Activated gamma-delta T cell treated with anti-CD3 and anti-CD28 coated beads, Interleukin-2, amount 50 U/mL, for 16 hours (primary cell): ENCODE results near the gene PRR12.

ENCODE experiments used
- DNase-seq: peaks from one replicate; pipeline ENCODE4 v3.0.0-alpha.2; 2020; ENCODE audit warnings: low read depth

PRR12 gene, protein sequence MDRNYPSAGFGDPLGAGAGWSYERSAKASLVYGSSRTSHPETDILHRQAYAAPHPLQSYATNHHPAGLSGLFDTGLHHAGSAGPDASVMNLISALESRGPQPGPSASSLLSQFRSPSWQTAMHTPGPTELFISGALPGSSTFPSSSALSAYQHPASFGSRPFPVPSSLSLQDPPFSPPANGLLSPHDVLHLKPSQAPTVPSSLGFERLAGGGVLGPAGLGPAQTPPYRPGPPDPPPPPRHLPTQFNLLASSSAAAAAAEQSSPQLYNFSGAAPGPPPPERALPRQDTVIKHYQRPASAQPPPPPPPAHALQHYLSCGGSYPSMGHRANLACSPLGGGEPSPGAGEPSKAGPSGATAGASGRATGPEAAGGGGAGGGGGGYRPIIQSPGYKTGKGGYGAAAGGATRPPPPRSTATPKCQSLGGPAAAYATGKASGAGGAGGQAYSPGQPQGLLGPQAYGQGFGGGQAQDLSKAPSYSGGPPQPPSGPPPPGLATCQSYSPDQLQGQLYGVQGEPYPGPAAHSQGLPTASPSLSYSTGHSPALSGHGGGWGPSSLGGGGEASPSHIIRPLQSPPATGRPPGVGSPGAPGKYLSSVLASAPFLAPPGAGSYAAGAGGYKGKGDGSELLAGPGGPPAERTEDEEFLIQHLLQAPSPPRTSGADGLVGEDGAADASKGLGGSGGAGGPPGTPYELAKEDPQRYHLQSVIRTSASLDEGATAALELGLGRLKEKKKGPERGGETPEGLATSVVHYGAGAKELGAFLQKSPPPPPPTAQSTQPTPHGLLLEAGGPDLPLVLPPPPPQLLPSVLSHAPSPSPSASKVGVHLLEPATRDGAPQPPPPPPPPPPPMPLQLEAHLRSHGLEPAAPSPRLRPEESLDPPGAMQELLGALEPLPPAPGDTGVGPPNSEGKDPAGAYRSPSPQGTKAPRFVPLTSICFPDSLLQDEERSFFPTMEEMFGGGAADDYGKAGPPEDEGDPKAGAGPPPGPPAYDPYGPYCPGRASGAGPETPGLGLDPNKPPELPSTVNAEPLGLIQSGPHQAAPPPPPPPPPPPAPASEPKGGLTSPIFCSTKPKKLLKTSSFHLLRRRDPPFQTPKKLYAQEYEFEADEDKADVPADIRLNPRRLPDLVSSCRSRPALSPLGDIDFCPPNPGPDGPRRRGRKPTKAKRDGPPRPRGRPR (N-terminal part only)

DNA sequence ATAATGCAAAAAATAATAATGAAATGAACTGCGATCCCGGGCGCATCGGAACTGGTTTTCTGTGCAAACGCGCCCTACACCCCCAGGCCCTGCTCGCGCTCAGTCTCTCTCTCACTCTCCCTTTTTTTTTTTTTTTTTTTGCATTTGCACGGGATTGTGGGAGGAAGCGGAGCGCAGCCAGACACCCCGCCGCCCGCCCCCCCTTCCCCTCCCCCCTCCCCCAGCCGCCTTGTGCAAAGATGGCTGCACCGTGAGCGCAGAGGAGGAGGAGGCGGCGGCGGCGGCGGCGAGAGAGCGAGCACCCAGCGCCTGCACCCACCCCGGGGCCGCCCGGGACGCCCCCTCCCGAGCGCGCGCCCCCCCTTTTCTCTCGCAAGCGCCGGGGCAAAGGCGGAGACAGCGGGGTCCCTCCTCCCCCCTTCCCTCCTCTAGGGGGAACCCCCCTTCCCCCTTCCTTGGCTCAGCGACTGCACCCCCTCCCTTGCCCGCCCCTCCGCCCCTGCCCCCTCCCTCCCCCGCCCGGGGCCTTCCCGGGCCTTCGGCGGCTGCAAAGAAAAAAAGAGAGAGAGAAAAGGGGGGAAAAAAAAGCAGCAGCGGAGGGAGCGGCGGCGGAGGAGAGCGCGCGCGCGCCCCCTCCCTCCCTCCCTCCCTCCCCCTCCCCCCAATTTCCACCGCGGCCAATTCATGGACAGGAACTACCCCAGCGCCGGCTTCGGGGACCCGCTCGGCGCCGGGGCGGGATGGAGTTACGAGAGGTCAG lies at the start of gene PRR12:
TSS of gene PRR12 (plus strand) at position 212 of the 760 bp plus-strand sequence. CDS start at position 685, 473 bp downstream.
- peak; percentile 49 for DNase-seq

DNA sequence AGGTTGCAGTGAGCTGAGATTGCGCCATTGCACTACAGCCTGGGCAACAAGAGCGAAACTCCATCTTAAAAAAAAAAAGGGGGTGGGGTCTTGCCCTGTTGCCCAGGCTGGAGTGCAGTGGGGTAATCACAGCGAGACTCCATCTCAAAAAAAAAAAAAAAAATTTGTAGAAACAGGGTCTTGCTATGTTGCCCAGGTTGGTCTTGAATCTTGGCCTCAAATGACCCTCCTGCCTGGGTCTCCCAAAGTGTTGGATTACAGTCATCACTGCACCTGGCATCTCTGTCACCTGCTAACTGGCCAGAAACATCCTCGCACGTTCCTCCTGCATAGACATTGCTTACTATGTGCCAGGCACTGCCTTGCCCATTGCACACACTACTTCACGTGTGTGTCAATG lies 49.1 kb upstream of the PRR12 start:
- no peak for DNase-seq

DNA sequence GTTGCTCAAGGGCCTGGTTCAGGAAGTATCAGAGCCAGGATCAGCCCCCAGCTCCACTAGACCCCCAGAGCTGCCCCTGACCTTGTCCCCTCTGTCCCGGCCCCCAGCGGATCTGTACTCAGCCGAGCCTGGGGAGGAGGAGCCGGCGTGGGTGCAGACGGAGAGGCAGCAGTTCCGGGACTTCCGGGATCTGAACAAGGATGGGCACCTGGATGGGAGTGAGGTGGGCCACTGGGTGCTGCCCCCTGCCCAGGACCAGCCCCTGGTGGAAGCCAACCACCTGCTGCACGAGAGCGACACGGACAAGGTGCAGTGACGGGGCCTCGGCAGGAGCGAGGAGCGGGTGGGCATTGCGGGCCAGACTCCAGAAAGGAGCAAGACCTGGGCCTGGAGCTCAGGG lies 48.5 kb upstream of the PRR12 start:
- DNase-seq = no peak

DNA sequence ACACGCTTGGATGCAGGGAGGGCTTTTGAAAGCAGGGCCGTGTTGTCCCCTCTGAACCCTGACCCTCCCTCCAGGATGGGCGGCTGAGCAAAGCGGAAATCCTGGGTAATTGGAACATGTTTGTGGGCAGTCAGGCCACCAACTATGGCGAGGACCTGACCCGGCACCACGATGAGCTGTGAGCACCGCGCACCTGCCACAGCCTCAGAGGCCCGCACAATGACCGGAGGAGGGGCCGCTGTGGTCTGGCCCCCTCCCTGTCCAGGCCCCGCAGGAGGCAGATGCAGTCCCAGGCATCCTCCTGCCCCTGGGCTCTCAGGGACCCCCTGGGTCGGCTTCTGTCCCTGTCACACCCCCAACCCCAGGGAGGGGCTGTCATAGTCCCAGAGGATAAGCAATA lies 48.0 kb upstream of the PRR12 start:
- no peak for DNase-seq

DNA sequence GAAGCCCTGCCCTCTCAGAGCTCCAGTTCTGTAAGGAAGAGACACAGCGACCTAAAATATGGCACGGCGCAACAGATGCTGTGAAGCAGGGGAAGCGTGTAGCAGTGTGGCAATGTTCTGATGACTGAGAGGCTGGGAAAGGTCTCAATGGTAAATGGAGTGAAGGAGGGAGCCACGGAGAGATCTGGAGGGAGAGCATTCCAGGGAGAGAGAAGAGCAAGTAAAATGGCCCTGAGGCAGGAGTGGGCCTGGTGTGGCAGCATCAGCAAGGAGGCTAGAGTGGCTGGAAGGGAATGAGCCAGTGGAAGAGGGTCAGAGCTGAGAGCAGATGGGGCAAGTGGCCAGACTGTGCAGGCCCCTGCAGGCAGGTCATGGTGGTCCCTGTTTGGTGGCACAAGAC lies 46.8 kb upstream of the PRR12 start:
- DNase-seq = no peak

DNA sequence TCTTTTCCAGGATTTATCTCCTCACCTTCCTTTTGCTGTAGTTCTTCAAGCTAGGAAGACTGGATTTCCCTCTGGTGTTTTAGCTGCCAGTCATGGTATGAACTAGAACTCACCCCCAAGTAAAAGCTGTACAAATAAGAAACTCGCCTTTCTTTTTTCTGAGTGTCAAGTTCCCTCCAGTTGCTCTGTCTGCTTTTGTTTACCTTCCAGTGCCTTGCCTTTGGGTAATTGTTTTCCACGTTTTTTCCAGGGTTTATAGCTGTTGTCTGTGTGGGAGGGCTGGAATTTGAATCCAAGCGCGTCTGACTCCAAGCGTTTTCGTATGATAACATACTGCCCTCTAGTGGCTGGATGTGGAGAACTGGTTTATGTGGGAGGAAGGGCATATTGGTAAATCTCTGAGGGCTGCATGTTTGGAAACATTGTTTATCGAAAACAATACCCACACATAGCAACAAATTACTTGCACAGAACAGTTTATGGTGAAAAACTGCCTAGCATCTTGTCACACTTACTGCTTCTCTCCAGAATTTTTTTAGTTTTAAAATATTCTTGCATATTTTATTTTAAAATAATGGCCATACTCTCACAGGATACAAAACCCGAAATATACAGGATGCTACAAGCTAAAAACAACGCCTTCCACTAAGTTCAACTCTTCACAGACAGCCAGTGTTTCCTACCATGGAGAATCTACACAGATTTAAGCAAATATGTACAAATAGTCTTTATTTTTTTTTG lies 44.0 kb upstream of the PRR12 start:
- peak; percentile 59 for DNase-seq

DNA sequence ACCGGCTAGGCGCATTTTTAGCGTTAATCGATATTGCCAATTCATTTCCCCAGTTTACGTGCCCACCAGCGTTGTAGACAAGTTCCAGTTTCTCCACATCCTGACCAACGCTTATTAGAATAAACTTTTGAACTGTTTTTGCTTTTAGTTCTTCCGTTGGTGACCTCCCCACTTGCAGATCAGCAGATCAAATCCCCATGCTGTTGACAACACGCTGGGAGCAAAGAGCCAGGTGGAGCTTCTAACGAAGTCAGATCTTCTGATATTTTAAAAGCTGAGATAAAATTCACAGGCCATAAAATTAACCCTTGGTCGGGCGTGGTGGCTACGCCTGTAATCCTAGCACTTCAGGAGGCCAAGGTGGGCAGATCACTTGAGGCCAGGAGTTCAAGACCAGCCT lies 41.9 kb upstream of the PRR12 start:
- DNase-seq = no peak

DNA sequence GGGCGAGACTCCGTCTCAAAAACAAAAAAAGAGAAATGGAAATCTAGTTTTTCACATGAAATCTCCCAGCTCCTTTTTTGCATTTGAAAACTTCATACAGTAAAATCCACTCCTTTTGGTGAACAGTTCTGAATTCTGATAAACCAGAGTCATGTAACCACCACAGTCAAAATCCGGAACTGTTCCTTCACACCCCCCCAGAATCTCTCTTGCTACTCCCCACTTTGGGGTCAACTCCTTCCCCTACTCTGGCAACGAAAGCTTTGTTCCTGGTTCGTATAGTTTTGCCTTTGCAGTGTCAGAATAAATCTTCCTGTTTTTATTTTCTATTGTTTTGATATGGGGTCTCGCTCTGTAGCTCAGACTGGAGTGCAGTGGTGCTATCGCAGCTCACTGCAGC lies 39.5 kb upstream of the PRR12 start:
- DNase-seq = no peak

DNA sequence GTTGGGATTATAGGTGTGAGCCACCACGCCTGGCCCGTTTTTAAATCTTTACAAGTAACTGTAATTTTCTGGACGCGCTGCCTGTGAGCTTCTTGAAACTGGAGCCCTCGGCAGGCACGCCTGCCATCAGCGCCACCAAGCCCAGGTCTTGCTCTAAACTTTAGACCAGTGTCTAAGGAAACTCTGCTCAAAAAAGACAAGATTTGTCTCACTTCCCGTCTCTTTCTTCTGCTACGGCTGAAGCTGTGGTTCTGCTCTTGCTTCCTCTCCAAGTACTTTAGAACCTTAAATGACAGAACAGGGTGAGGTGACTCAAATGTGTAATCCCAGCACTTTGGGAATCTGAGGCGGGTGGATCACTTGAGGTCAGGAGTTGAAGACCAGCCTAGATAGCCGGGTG lies 38.2 kb upstream of the PRR12 start:
- no peak for DNase-seq

DNA sequence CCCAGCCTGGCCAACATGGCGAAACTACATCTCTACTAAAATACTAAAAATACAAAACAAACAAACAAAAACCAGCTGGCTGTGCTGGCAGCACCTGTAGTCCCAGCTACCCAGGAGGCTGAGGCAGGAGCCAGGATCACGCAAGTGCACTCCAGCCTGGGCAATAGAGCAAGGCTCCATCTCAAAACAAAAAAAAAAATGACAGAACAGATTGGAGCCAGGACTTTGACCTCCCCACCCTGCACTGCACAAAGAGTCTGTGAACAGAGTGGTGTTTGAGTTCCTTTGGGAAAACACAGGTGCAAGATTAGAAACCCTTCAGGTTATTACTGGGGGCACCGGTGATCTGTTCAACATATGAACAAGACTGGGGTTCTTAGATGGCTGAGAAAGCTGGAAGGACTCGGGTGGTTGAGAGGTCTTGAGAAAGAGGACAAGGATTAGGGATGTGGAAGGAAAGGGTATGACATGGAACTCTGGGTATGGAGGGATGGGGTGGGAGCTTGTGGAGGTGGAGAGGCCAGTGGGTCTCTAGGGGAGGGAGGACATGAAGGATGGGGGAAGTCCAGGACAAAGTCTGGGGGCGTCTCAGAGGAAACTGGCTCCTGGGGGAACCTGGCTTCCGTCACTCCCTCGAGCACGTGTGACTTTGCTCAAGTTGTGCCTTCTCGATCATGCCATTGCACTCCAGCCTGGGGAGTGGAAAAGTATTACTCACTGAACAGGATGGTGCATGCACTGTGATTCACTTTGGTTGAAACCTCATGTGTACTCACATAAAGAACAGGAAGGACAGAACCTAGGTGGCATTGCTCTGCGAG lies 37.3 kb upstream of the PRR12 start:
- DNase-seq = peak; percentile 45

DNA sequence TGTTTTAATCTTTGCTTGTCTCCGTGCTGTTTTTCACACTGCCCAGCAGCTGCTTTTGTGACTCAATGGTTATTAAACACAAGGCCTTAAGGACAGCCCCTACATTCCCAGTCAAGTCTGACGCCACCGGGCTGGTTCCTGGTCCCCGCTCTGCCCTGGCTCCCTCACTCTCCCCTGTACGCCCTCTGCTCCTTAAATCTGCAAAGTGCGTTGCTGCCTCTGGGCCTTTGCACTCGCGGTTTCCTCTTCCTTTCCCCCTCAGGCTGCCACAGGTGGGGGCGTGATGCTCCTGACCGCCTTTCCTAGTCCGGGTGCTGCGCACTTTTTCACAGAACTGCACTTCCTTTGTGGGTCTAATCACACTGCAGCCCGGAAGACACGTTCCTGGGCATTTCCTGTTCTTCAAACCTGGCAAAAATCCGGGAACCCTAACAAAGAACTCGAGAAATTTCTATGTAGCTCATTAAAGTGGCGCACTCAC lies 36.2 kb upstream of the PRR12 start:
- DNase-seq = no peak

DNA sequence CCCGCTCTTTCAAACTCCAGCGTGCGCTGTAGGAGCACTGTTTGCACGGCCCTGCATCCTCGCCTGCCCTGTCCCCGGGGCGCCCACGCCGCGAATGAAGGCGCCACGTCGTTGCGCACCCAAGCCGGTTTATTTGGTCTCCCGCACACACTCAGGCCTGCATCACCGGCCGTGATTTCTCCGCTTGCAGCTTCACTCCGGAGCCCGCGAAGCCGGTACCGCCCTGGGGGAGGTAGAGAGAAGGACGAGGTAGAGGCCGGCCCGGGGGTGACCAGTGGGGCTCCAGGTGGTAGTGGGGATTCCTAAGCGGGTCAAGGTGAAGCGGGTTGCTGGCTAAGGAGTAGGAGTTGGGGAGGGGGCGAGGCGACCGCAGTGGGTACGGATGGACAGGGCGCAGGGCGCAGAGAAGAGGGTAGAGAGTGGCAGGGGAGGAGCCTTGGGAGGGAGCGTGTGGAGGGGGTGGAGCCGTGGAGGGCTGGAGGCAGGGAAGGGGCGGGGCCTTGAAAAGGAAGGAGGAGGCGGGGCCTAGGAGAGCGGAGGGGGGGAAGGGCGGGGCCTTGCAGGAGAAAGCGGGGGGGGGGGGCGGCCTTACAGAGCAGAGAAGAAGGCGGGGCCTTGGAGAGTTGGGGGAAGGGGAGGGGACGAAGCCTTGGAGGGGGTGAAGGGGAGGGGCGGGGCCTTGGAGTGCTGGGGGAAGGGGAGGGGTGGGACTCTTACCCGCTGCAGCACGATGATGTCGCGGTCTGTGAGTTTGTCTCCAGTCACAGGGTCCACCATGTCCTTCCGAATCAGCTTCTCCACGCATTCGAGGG lies 35.2 kb upstream of the PRR12 start:
- peak; percentile 62 for DNase-seq

DNA sequence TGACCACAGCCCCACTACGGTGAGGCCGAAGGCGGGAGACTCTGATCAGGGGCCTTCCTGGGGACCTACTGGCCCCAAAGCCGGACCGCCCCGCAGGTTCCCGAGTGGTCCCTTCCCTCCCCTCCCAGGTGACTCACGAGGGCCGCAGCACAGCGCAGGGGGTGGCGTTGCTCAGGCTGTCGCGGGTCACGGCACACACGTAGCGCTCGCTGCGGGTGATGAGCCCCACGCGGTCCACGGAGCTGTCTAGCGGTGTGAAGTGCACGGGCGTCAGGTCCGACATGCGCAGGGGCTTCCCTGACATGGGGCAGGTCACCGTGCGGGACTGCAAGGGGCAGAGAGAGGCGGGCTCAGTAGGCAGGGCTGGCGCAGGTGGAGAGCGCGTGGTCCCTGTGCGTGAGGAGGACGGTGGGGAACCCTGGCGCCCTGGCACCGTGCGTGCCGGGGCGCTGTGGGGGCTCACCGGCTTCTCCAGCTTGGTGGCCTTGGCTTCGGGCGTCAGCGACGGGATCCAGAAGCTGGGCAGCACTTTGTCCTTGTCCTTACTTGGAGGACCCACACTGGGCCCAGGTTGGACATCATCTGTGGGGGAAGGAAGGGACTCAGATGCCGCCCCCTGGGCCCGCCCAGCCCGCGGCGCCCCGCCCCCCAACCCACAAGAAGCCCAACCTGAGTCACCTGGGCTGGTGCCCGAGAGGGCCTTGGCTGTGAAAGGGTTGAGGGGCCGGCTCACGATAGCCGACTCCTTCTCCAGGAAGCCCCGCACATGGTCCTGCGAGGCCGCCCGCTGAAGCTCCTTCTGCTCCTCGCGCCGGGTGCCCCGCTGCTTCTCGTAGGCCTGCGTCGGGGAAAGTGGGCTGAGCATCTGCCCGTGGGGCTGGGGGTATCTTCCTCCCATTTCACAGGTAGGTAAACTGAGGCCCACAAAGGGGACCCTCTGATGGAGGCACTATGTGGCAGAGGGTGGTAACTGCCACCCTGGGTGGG lies 34.3 kb upstream of the PRR12 start:
- peak; percentile 51 for DNase-seq

DNA sequence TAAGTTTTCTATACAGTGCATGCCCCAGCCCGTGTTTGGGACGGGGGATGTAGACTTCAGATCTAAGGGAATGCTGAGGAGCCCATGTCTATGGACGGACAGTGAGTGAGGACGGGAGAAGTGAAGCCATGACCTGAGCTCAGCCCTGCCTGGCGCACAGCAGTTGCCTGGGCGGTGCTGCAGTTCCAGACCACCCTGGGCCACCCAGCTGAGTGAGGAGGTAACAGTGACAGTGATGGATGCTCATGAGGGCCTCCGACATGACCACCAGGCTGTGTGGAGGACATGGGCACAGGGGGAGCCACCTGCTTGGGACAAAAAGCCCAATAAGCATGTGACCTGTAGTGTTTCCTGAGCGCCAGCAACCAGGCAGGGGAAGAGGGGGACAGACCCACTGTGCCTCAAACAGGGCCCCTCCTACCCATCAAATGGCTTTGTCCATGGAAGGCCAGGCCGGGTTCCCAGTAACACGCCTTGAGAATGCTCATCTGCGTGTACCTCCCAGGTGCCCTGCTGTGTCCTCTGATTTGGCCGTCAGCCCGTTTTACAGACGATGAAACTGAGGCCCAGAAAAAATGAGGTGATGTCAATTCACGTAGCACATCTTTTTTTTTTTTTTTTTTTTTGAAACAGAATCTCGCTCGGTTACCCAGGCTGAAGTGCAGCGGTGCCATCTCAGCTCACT lies 33.2 kb upstream of the PRR12 start:
- DNase-seq = no peak

DNA sequence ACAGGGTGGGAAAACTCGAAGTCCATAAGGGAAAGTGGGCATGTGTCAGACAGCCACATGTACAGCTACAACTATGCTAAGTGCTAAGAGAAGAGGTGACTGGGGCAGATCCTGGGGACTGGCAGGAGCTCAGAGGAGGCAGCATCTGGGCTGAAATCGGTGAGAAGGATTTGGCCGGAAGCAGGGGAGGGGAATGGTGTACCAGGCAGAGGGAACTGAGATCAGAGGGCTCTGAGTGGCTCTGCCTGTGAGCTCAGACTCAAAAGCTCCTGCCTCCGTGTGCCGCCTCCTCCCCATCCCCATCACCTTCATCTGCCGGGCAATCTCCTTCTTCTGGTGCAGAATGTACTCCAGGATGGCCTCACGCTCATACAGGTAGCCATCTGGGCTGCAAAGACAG lies 32.4 kb upstream of the PRR12 start:
- DNase-seq = no peak

DNA sequence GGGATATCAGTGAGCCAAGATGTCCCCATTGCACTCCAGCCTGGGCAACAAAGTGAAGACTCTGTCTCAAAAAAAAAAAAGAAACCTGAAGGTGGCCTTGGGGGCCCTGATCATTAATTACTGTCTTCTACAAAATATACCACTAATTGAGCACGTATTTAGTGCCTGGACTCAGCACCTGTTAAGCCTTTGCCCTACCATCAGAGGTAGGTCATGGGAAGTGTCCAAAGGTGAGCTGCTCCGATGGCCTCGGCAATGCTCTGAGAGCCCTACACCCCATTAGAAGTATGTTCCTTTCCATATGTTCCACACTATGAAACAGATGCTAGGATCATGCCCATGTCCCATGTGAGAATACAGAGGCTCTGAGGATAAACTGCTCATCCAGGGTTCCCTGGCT lies 31.5 kb upstream of the PRR12 start:
- DNase-seq = no peak

DNA sequence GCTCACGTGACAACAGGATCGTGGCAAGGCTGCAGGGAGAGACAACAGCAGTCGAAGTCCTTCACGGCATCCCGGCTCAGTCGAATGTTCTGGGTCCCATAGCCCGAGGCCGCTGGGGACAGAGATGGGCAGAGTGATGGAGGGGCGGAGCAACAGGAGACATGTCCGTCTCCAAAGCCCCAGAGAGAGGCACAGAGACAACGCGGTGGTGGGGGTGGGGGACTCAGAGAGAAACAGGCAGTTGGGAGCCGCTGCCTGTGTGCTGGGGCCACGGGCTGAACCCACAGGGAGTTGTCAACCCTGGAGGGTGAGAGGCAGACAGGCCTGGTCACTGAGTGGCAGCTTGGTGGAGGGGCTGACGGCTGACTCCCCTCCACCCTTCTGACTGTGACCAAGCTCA lies 31.1 kb upstream of the PRR12 start:
- DNase-seq = no peak
